Trophoblast cell (in vitro differentiated cells and primary cell): ENCODE data around the gene PTK6.
A peak's percentile ranks its signal among the peaks of the same experiment; 100 is the strongest.

Experiments used
- DNase-seq, 2 donors: peaks; one replicate each; pipeline ENCODE4 v3.0.0-alpha.2; 2016
- H2AFZ ChIP-seq: 2 replicates; pipeline ENCODE4 v1.6.1; 2013; ENCODE audit warnings: low read length, moderate library complexity, mild to moderate bottlenecking; ENCODE audit not compliant: insufficient read depth, poor library complexity
- H2AK5ac ChIP-seq: 2 replicates; pipeline ENCODE4 v1.6.1; 2013; ENCODE audit warnings: mild to moderate bottlenecking, low read length
- H2BK120ac ChIP-seq: 2 replicates; pipeline ENCODE4 v1.6.1; 2013; ENCODE audit warnings: low read length, mild to moderate bottlenecking, moderate library complexity; ENCODE audit not compliant: insufficient read depth, poor library complexity
- H2BK12ac ChIP-seq: 2 replicates; pipeline ENCODE4 v1.6.1; 2013; ENCODE audit warnings: mild to moderate bottlenecking, low read length, moderate library complexity
- H2BK5ac ChIP-seq: 2 replicates; pipeline ENCODE4 v1.6.1; 2013; ENCODE audit warnings: low read length, low read depth, moderate library complexity, mild to moderate bottlenecking; ENCODE audit not compliant: poor library complexity
- H3K14ac ChIP-seq: 2 replicates; pipeline ENCODE4 v1.6.1; 2013; ENCODE audit warnings: mild to moderate bottlenecking, low read length
- H3K18ac ChIP-seq: 2 replicates; pipeline ENCODE4 v1.6.1; 2013; ENCODE audit warnings: mild to moderate bottlenecking, low read length
- H3K23ac ChIP-seq: 2 replicates; pipeline ENCODE4 v1.6.1; 2013; ENCODE audit warnings: low read length
- H3K27ac ChIP-seq: 2 replicates; pipeline ENCODE4 v1.5.1; 2013; ENCODE audit warnings: low read depth, mild to moderate bottlenecking, inconsistent platforms, low read length, moderate library complexity
- H3K27me3 ChIP-seq: 2 replicates; pipeline ENCODE4 v1.6.1; 2013; ENCODE audit warnings: inconsistent platforms, mild to moderate bottlenecking, low read length, moderate library complexity; ENCODE audit not compliant: insufficient read depth
- H3K36me3 ChIP-seq, 2 experiments: 1 replicate in 1 of 2; 2 replicates in 1 of 2; pipeline ENCODE4 v1.6.1; 2013; ENCODE audit warnings: low read length in 2 of 2, mild to moderate bottlenecking in 2 of 2, moderate library complexity in 1 of 2; ENCODE audit not compliant: insufficient read depth in 2 of 2, control insufficient read depth in 1 of 2
- H3K4ac ChIP-seq: 2 replicates; pipeline ENCODE4 v1.6.1; 2013; ENCODE audit warnings: low read depth, mild to moderate bottlenecking, low read length, moderate library complexity
- H3K4me1 ChIP-seq, 2 experiments: 1 replicate in 1 of 2; 2 replicates in 1 of 2; pipeline ENCODE4 v1.6.1; 2013; ENCODE audit warnings: low read length in 2 of 2, mild to moderate bottlenecking in 2 of 2, moderate library complexity in 1 of 2; ENCODE audit not compliant: insufficient read depth in 2 of 2, control insufficient read depth in 1 of 2
- H3K4me2 ChIP-seq: 2 replicates; pipeline ENCODE4 v1.6.1; 2013; ENCODE audit warnings: inconsistent platforms, mild to moderate bottlenecking, low read length, moderate library complexity
- H3K4me3 ChIP-seq: 2 replicates; pipeline ENCODE4 v1.5.1; 2013; ENCODE audit warnings: mild to moderate bottlenecking, low read depth, low read length, inconsistent platforms
- H3K79me1 ChIP-seq: one replicate; pipeline ENCODE4 v1.6.1; 2013; ENCODE audit warnings: low read length
- H3K79me2 ChIP-seq: 2 replicates; pipeline ENCODE4 v1.6.1; 2013; ENCODE audit warnings: low read length, mild to moderate bottlenecking; ENCODE audit not compliant: control insufficient read depth, insufficient read depth, poor library complexity
- H3K9ac ChIP-seq: 2 replicates; pipeline ENCODE4 v1.6.1; 2013; ENCODE audit warnings: mild to moderate bottlenecking, low read length
- H3K9me3 ChIP-seq: 2 replicates; pipeline ENCODE4 v1.6.1; 2013; ENCODE audit warnings: low read depth, mild to moderate bottlenecking, control low read depth, inconsistent platforms, low read length; ENCODE audit not compliant: insufficient read depth
- H4K12ac ChIP-seq: 2 replicates; pipeline ENCODE4 v1.6.1; 2013; ENCODE audit warnings: low read depth, mild to moderate bottlenecking, low read length, moderate library complexity
- H4K8ac ChIP-seq: 2 replicates; pipeline ENCODE4 v1.6.1; 2013; ENCODE audit warnings: low read depth, mild to moderate bottlenecking, low read length, moderate library complexity
- H4K91ac ChIP-seq: one replicate; pipeline ENCODE4 v1.6.1; 2013; ENCODE audit warnings: low read depth, mild to moderate bottlenecking, low read length, moderate library complexity
- WGBS: extraction: QIAGEN DNeasy Blood & Tissue Kit; methylation state at CpG from one replicate; pipeline ENCODE4 v1.1.7; 2013; ENCODE audit warnings: missing lambda C conversion rate; ENCODE audit not compliant: insufficient read length, insufficient coverage; ENCODE audit errors: extremely low coverage; 5-methylcytosine and 5-hydroxymethylcytosine counted together

The PTK6 gene

GRCh38 chr20:63576311-63576710 lies 39.1 kb upstream of the PTK6 start:
- no peak overlapping the region for H4K12ac ChIP-seq
- no peak overlapping the region for H3K4me2 ChIP-seq
- no peak overlapping the region for H3K27ac ChIP-seq
- H3K27me3 ChIP-seq = no peaks in the 10 kb centered on the region
- H2BK12ac ChIP-seq = no peak overlapping the region
- no peak overlapping the region for H3K4me3 ChIP-seq
- no peak overlapping the region for H2AK5ac ChIP-seq
- no peak overlapping the region for H3K14ac ChIP-seq
- H3K4ac ChIP-seq = no peak overlapping the region
- no peak overlapping the region for H3K9ac ChIP-seq
- peak in 1 of 2 donors; percentile 12 for DNase-seq
- no peak overlapping the region for H4K8ac ChIP-seq
- no peak overlapping the region for H3K18ac ChIP-seq
- no peak overlapping the region for H2BK120ac ChIP-seq
- H3K36me3 ChIP-seq = no peaks in the 10 kb centered on the region
- no peak overlapping the region for H2BK5ac ChIP-seq
- no CpG with 5 or more reads among the region's 7 CpGs for WGBS
- H3K9me3 ChIP-seq = no peaks in the 10 kb centered on the region
- H2AFZ ChIP-seq = no peak overlapping the region
- H3K23ac ChIP-seq = no peak overlapping the region
- H3K4me1 ChIP-seq = peaks cover 3 to 12% of the 10 kb centered on the region in 2 experiments
- H3K79me1 ChIP-seq = peaks cover 8% of the 10 kb centered on the region
- H3K79me2 ChIP-seq = peaks cover 3% of the 10 kb centered on the region
- H4K91ac ChIP-seq = no peak overlapping the region

- no peak overlapping the region for H2AFZ ChIP-seq
- H4K12ac ChIP-seq = peak overlapping the region; percentile 73
- H4K8ac ChIP-seq = peak overlapping the region; percentile 94
- H3K9me3 ChIP-seq = no peaks in the 10 kb centered on the region
- no peak overlapping the region for H3K4ac ChIP-seq
- no peak overlapping the region for H3K14ac ChIP-seq
- no peak overlapping the region for H2BK5ac ChIP-seq
- peak in 1 of 2 donors; percentile 6 for DNase-seq
- H3K4me1 ChIP-seq = peaks cover 3 to 12% of the 10 kb centered on the region in 2 experiments
- no peak overlapping the region for H2AK5ac ChIP-seq
- H4K91ac ChIP-seq = peak overlapping the region; percentile 87
- peaks cover 0 to 1% of the 10 kb centered on the region in 2 experiments for H3K36me3 ChIP-seq
- H3K18ac ChIP-seq = no peak overlapping the region
- H2BK120ac ChIP-seq = no peak overlapping the region
- H3K4me3 ChIP-seq = no peak overlapping the region
- H3K79me2 ChIP-seq = peaks cover 3% of the 10 kb centered on the region
- no peak overlapping the region for H3K27ac ChIP-seq
- H3K23ac ChIP-seq = no peak overlapping the region
- peaks cover 8% of the 10 kb centered on the region for H3K79me1 ChIP-seq
- H2BK12ac ChIP-seq = peak overlapping the region; percentile 27
- no peak overlapping the region for H3K4me2 ChIP-seq
- H3K27me3 ChIP-seq = no peaks in the 10 kb centered on the region
- no peak overlapping the region for H3K9ac ChIP-seq
- no CpG with 5 or more reads among the region's 28 CpGs for WGBS
These were observed 37.9 kb upstream of the PTK6 start for GRCh38 chr20:63574829-63575743.

- H3K4me3 ChIP-seq = peak within 1 kb of the TSS; percentile 67
- H4K8ac ChIP-seq = peak within 1 kb of the TSS; percentile 94
- H4K91ac ChIP-seq = peak within 1 kb of the TSS; percentile 87
- WGBS = no CpG with 5 or more reads among the region's 40 CpGs
- no peak within 1 kb of the TSS for H3K23ac ChIP-seq
- peak within 1 kb of the TSS; percentile 83 for H3K14ac ChIP-seq
- peak within 1 kb of the TSS; percentile 56 for H3K4ac ChIP-seq
- H2BK5ac ChIP-seq = peak within 1 kb of the TSS; percentile 49
- H3K4me1 ChIP-seq = peaks cover 3 to 12% of the 10 kb centered on the region in 2 experiments
- H3K79me2 ChIP-seq = peaks cover 3% of the 10 kb centered on the region
- H2BK120ac ChIP-seq = peak within 1 kb of the TSS; percentile 67
- peak within 1 kb of the TSS; percentile 55 for H3K18ac ChIP-seq
- H3K36me3 ChIP-seq = peaks cover 0 to 1% of the 10 kb centered on the region in 2 experiments
- peak within 1 kb of the TSS; percentile 84 for H3K9ac ChIP-seq
- peak within 1 kb of the TSS; percentile 73 for H4K12ac ChIP-seq
- peaks cover 8% of the 10 kb centered on the region for H3K79me1 ChIP-seq
- peak; percentile 32 to 69 for DNase-seq
- peak within 1 kb of the TSS; percentile 96 for H2AFZ ChIP-seq
- peak within 1 kb of the TSS; percentile 99 for H3K4me2 ChIP-seq
- peak within 1 kb of the TSS; percentile 67 for H2AK5ac ChIP-seq
- H3K9me3 ChIP-seq = no peaks in the 10 kb centered on the region
- no peaks in the 10 kb centered on the region for H3K27me3 ChIP-seq
- no peak within 1 kb of the TSS for H3K27ac ChIP-seq
- H2BK12ac ChIP-seq = peak within 1 kb of the TSS; percentile 64
These were observed 37.1 kb upstream of the PTK6 start, which contains the start of gene HELZ2 for GRCh38 chr20:63574156-63574828. TSS of gene HELZ2 (minus strand) at chr20:63574239. CDS start at chr20:63572385, 1,854 bp downstream.

GRCh38 chr20:63573647-63574131 lies 36.5 kb upstream of the PTK6 start:
- WGBS = no CpG with 5 or more reads among the region's 24 CpGs
- DNase-seq = peak in 1 of 2 donors; percentile 14
- no peak overlapping the region for H3K23ac ChIP-seq
- peak overlapping the region; percentile 71 for H4K12ac ChIP-seq
- H4K91ac ChIP-seq = peak overlapping the region; percentile 81
- peak overlapping the region; percentile 56 for H3K4ac ChIP-seq
- peak overlapping the region; percentile 67 for H3K4me3 ChIP-seq
- H3K36me3 ChIP-seq = peaks cover 0 to 4% of the 10 kb centered on the region in 2 experiments
- H3K9ac ChIP-seq = peak overlapping the region; percentile 84
- no peak overlapping the region for H4K8ac ChIP-seq
- no peak overlapping the region for H2BK5ac ChIP-seq
- H3K27ac ChIP-seq = no peak overlapping the region
- peaks cover 3% of the 10 kb centered on the region for H3K79me2 ChIP-seq
- H3K18ac ChIP-seq = peak overlapping the region; percentile 43
- no peaks in the 10 kb centered on the region for H3K27me3 ChIP-seq
- peak overlapping the region; percentile 99 for H3K4me2 ChIP-seq
- H3K4me1 ChIP-seq = peaks cover 3 to 12% of the 10 kb centered on the region in 2 experiments
- no peaks in the 10 kb centered on the region for H3K9me3 ChIP-seq
- H2BK120ac ChIP-seq = no peak overlapping the region
- H2AFZ ChIP-seq = peak overlapping the region; percentile 84
- peaks cover 8% of the 10 kb centered on the region for H3K79me1 ChIP-seq
- no peak overlapping the region for H2BK12ac ChIP-seq
- H3K14ac ChIP-seq = peak overlapping the region; percentile 83
- peak overlapping the region; percentile 44 for H2AK5ac ChIP-seq
